ENCODE results near the gene ELF4.

The ELF4 gene

GRCh38 chrX:130057209-130057608, 53.1 kb downstream of the ELF4 start:
- TF ChIP-seq GATA1 (IDR thresholded peaks at IDR 0.05; ENCODE audit: low read depth, low read length) (no peak), POLR2A (IDR thresholded peaks at IDR 0.05; ENCODE audit: low read length) (no peak)
- DNase-seq, result no peak

- no peak for TF ChIP-seq GATA1 (IDR thresholded peaks at IDR 0.05; ENCODE audit: low read depth, low read length)
- no peak for TF ChIP-seq POLR2A (IDR thresholded peaks at IDR 0.05; ENCODE audit: low read length)
- no peak for DNase-seq
Measured at GRCh38 chrX:130055899-130056298, 54.4 kb downstream of the ELF4 start.

- DNase-seq, result no peak
- TF ChIP-seq GATA1 (IDR thresholded peaks at IDR 0.05; ENCODE audit: low read depth, low read length), result no peak
- no peak for TF ChIP-seq POLR2A (IDR thresholded peaks at IDR 0.05; ENCODE audit: low read length)
Measured at GRCh38 chrX:130055103-130055502, 55.2 kb downstream of the ELF4 start.

- TF ChIP-seq POLR2A (IDR thresholded peaks at IDR 0.05; ENCODE audit: low read length) (no peak), GATA1 (IDR thresholded peaks at IDR 0.05; ENCODE audit: low read depth, low read length) (no peak)
- DNase-seq, result no peak
Measured at GRCh38 chrX:130053236-130053635, 57.1 kb downstream of the ELF4 start.

GRCh38 chrX:130051176-130051845, 59.0 kb downstream of the ELF4 start:
- TF ChIP-seq GATA1 (IDR thresholded peaks at IDR 0.05; ENCODE audit: low read depth, low read length) (no peak), POLR2A (IDR thresholded peaks at IDR 0.05; ENCODE audit: low read length) (no peak)
- no peak for DNase-seq

GRCh38 chrX:130049821-130050220, 60.5 kb downstream of the ELF4 start:
- TF ChIP-seq POLR2A (IDR thresholded peaks at IDR 0.05; ENCODE audit: low read length), result no peak
- TF ChIP-seq GATA1 (IDR thresholded peaks at IDR 0.05; ENCODE audit: low read depth, low read length), result no peak
- DNase-seq, result no peak

GRCh38 chrX:130048686-130049222, 61.5 kb downstream of the ELF4 start:
- DNase-seq, result no peak
- no peak for TF ChIP-seq POLR2A (IDR thresholded peaks at IDR 0.05; ENCODE audit: low read length)
- no peak for TF ChIP-seq GATA1 (IDR thresholded peaks at IDR 0.05; ENCODE audit: low read depth, low read length)

GRCh38 chrX:130047416-130047815, 62.9 kb downstream of the ELF4 start:
- TF ChIP-seq GATA1 (IDR thresholded peaks at IDR 0.05; ENCODE audit: low read depth, low read length) (no peak), POLR2A (IDR thresholded peaks at IDR 0.05; ENCODE audit: low read length) (no peak)
- DNase-seq, result no peak

- no peak for DNase-seq
- TF ChIP-seq GATA1 (IDR thresholded peaks at IDR 0.05; ENCODE audit: low read depth, low read length) (no peak), POLR2A (IDR thresholded peaks at IDR 0.05; ENCODE audit: low read length) (no peak)
Measured at GRCh38 chrX:130039847-130040246, 70.5 kb downstream of the ELF4 start.

- DNase-seq, result no peak
- no peak for TF ChIP-seq GATA1 (IDR thresholded peaks at IDR 0.05; ENCODE audit: low read depth, low read length)
- no peak for TF ChIP-seq POLR2A (IDR thresholded peaks at IDR 0.05; ENCODE audit: low read length)
Measured at GRCh38 chrX:130034178-130034577, 76.1 kb downstream of the ELF4 start.

GRCh38 chrX:130032552-130032951, 77.7 kb downstream of the ELF4 start:
- TF ChIP-seq GATA1 (IDR thresholded peaks at IDR 0.05; ENCODE audit: low read depth, low read length) (no peak), POLR2A (IDR thresholded peaks at IDR 0.05; ENCODE audit: low read length) (no peak)
- no peak for DNase-seq

GRCh38 chrX:130030826-130031225, 79.5 kb downstream of the ELF4 start:
- TF ChIP-seq POLR2A (IDR thresholded peaks at IDR 0.05; ENCODE audit: low read length) (no peak), GATA1 (IDR thresholded peaks at IDR 0.05; ENCODE audit: low read depth, low read length) (no peak)
- no peak for DNase-seq

- TF ChIP-seq POLR2A (IDR thresholded peaks at IDR 0.05; ENCODE audit: low read length) (no peak), GATA1 (IDR thresholded peaks at IDR 0.05; ENCODE audit: low read depth, low read length) (no peak)
- peak; percentile 47 to 73 for DNase-seq
Measured at GRCh38 chrX:130028196-130028595, 82.1 kb downstream of the ELF4 start.

- no peak for TF ChIP-seq POLR2A (IDR thresholded peaks at IDR 0.05; ENCODE audit: low read length)
- TF ChIP-seq GATA1 (IDR thresholded peaks at IDR 0.05; ENCODE audit: low read depth, low read length), result no peak
- peak in 1 of 2 experiments; percentile 3 for DNase-seq
Measured at GRCh38 chrX:130027569-130027968, 82.7 kb downstream of the ELF4 start.

- DNase-seq, result no peak
- TF ChIP-seq POLR2A (IDR thresholded peaks at IDR 0.05; ENCODE audit: low read length) (no peak), GATA1 (IDR thresholded peaks at IDR 0.05; ENCODE audit: low read depth, low read length) (no peak)
Measured at GRCh38 chrX:130025256-130025655, 85.0 kb downstream of the ELF4 start.
